ENCODE results near the gene TKT.

TKT gene

DNA sequence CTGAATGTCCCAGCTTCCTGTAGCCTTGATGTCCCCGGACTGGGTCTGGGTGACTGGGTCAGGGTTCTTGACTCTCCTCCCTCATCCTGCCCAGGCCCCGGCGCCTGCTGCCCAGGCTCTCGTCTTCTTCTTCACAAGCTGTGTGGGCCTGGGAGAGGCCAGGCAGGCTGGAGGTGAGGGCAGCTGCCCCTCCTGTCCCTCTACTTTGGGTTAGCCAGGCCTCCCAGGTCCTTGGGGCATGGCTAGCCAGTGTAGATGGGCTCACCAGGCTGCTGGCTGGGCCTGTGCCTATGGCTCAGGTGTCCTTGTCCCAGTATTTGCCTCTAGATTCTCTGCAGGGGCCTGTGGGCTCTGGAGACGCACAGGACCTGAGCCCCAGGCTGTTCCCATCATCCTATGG is 31.8 kb downstream of the TKT start:
- DNase-seq: no peak

GRCh38 chr3:53223541-53223966 is 32.3 kb downstream of the TKT start:
- DNase-seq: no peak

DNA sequence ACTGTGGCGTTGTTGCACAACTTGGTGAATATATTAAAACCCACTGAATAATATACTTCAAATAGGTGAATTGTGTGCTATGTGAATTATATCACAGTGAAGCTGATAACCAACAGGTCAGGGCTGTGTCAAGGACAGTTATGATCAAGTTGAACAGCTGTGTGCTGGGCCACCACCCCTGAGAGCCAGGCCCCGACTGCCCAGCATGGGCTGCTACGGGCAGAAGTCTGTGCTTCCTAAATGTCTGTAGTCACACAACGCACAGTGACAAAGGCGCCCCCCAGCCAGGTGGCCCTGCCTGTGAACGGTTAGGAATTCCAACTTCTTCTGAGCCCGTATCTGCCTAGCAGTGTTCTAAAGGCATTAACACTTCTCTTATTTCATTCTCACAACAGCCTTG is 32.8 kb downstream of the TKT start:
- DNase-seq: no peak

GRCh38 chr3:53222183-53222901 is 33.5 kb downstream of the TKT start:
- no peak for DNase-seq

GRCh38 chr3:53221827-53222182 is 34.0 kb downstream of the TKT start:
- no peak for DNase-seq

DNA sequence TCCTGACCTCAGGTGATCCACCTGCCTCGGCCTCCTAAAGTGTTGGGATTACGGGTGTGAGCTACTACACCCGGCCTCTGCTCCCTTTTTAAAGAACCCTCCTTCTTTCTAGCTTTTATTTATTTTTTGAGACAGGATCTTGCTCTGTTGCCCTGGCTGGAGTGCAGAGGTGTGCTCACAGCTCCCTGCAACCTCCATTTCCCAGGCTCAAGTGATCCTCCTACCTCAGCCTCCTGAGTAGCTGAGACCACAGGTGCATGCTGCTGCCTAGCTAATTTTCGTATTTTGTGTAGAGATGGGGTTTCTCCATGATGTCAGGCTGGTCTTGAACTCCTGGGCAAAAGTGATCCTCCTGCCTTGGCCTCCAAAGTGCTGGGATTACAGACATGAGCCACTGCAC is 34.5 kb downstream of the TKT start:
- DNase-seq: no peak

DNA sequence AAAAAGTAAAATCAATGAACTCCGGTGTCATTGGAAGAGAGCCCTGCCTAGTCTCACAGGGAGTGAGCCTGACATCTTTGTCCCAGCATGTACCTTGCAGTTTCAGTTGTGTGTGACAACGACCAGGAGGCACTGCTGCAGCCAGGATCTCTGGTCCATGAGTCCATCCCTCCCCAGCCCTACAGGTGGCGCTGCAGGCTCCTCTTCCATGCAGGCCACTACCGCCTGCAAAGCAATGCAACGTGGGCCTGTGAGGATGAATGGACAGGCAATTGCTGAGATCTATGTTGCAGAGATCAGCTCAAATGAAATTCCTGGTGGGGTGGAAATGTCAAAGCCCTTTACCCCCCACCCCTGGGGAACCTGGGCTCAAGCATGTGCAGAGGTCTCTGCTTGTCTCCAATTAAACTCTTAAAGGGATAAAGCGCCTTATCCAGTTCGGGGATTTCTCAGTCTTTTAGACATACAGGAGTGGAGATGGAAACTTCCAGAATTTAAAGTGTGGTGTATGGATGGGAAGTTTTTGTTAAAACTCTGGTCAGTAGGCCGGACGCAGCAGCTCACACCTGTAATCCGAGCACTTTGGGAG is 35.8 kb downstream of the TKT start:
- peak; percentile 86 for DNase-seq

GRCh38 chr3:53218131-53218530 is 37.7 kb downstream of the TKT start:
- no peak for DNase-seq

- DNase-seq: no peak
Measured at GRCh38 chr3:53217175-53217574, 38.6 kb downstream of the TKT start.

DNA sequence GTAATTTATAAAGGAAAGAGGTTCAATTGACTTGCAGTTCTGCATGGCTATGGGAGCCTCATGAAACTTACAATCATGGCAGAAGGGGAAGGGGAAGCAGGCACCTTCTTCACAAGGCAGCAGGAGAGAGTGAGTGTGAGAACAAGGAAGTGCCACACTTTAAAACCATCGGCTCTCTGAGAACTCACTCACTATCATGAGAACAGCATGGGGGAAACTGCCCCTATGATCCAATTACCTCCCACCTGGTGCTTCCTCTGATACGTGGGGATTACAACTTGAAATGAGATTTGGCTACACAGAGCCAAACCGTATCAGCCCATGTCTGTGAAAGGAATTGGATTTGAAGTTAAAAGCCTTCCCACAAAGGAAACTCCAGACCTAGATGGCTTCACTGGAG is 39.1 kb downstream of the TKT start:
- DNase-seq: no peak

- DNase-seq: no peak
Measured at GRCh38 chr3:53215816-53216215, 40.0 kb downstream of the TKT start.

GRCh38 chr3:53213276-53213675 is 42.5 kb downstream of the TKT start:
- no peak for DNase-seq

GRCh38 chr3:53211706-53212702 is 43.8 kb downstream of the TKT start:
- no peak for DNase-seq

GRCh38 chr3:53202331-53203015 is 53.3 kb downstream of the TKT start:
- peak; percentile 13 for DNase-seq

GRCh38 chr3:53200501-53201498 is 55.0 kb downstream of the TKT start:
- DNase-seq: no peak

DNA sequence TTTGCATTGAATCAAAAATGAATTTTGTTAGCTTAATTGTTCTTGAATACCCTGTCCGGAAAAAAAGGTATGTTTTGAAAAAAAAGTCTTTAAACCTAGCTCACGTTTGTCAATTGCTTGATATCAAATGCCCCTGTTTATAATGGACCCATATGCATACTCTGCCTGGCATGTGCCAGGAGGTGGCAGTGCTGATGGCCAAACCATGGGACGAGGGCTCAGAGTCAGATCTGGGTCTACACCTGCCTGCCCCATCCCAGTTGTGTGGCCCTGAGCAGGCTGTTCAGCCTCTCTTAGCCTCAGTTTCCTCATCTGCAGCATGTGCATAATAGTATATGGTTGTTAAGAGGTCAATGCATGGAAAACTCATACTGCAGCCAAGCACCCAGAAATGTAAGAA is 56.0 kb downstream of the TKT start:
- DNase-seq: no peak

- DNase-seq: no peak
Measured at GRCh38 chr3:53198996-53199395, 56.8 kb downstream of the TKT start.

DNA sequence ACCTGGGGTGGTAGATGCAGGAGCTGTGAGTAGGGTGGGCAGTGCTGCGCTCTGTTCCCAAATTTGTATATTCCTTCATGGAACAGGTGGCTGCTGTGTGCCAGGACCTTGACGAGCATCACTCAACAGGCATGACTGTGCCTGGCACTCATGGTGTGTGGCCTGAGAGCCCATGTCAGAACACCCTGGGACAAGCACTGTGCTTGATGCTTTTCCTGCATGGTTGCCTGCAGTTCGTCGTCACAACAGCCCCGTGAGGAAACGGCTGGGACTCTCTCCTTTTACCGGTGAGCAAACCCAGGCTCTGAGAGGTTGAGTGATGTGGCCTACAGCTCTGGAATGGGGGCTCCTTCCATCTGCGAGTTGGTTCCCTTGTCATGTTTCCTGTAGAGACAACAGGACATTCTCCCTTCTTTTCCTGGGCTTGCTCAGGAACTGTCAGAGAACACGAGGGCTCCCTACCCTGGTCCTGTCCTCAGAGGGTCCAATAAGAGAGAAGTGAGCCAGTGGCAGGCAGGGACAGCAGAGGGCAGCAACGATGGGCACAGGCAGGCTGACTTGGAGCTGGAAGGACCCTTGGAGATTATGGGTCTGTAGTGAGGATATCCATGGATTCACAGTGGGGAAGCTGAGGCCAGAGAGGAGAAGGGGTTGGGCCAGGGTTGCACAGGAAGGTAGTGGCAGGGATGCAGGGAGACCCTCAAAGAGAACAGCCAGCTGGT is 57.4 kb downstream of the TKT start:
- DNase-seq: peak; percentile 13

DNA sequence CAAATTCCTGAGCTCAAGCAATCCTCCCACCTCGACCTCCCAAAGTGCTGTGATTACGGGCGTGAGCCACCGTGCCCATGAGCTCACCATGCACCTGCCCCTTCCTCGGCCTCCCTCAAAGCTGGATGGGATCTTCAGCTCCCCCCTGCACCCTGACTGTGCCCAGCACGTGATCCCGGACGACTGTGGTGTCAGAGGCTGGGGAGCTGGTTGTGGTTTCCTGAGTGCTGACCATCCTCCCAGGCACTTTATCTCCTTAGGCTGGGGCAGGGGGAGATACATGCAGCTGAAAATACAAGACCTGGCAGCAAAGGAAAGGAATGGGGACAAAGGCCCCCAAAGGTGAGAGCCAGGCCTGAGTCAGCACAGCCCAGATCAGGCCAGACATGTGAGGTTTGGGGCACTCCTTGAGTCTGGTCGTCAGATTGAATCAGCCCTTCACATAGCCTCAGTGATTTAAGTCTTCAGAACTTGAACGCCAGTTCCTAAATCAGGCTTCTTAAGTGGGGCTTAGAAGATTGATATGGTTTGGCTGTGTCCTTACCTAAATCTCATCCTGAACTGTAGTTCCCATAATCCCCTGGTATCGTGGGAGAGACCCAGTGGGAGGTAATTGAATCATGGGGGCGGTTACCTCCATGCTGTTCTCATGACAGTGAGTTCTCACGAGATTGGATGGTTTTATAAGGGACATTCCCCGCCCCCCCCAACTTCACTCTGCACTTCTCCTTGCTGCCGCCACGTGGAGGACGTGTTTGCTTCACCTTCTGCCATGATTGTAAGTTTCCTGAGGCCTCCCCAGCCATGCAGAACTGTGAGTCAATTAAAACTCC is 59.0 kb downstream of the TKT start:
- peak; percentile 43 for DNase-seq

Measured in femur (tissue), 1 donor.